H9 (cell line): Measurements from ENCODE around the gene VWC2. TPM values are rescaled to one million over a fixed set of nuclear protein-coding genes. Genes with fewer than 3 reads are reported as not detected.
A peak's percentile ranks its signal among the peaks of the same experiment; 100 is the strongest.

Source experiments
- DNase-seq: peaks from one replicate; pipeline ENCODE4 v3.0.0-alpha.2; 2017
- H2AFZ ChIP-seq: one replicate; pipeline ENCODE4 v1.6.1; 2013; ENCODE audit warnings: mild to moderate bottlenecking, low read length, control low read depth, moderate library complexity
- H2AK5ac ChIP-seq: 2 replicates; pipeline ENCODE4 v1.6.1; 2013; ENCODE audit warnings: low read length, control low read depth, mixed read lengths; ENCODE audit not compliant: insufficient read length
- H2BK120ac ChIP-seq: one replicate; pipeline ENCODE4 v1.6.1; 2013; ENCODE audit warnings: low read depth, mild to moderate bottlenecking, low read length, control low read depth, inconsistent platforms; ENCODE audit not compliant: poor library complexity, severe bottlenecking
- H2BK12ac ChIP-seq: 2 replicates; pipeline ENCODE4 v1.6.1; 2013; ENCODE audit warnings: low read length, control low read depth, mixed read lengths, low read depth; ENCODE audit not compliant: insufficient read length
- H2BK15ac ChIP-seq: 2 replicates; pipeline ENCODE4 v1.6.1; 2013; ENCODE audit warnings: low read depth, low read length, control low read depth
- H2BK20ac ChIP-seq: one replicate; pipeline ENCODE4 v1.6.1; 2013; ENCODE audit warnings: low read depth, mild to moderate bottlenecking, low read length, control low read depth, inconsistent platforms; ENCODE audit not compliant: poor library complexity, severe bottlenecking
- H2BK5ac ChIP-seq: 2 replicates; pipeline ENCODE4 v1.6.1; 2013; ENCODE audit warnings: low read length, control low read depth, mixed read lengths; ENCODE audit not compliant: insufficient read length
- H3K14ac ChIP-seq: 2 replicates; pipeline ENCODE4 v1.6.1; 2013; ENCODE audit warnings: low read length, control low read depth; ENCODE audit not compliant: insufficient read depth
- H3K18ac ChIP-seq: 2 replicates; pipeline ENCODE4 v1.6.1; 2013; ENCODE audit warnings: low read depth, mild to moderate bottlenecking, mixed read lengths, low read length, control low read depth; ENCODE audit not compliant: insufficient read length
- H3K23ac ChIP-seq: 2 replicates; pipeline ENCODE4 v1.6.1; 2013; ENCODE audit warnings: low read length, control low read depth, mixed read lengths, low read depth; ENCODE audit not compliant: insufficient read length
- H3K23me2 ChIP-seq: 2 replicates; pipeline ENCODE4 v1.6.1; 2013; ENCODE audit warnings: low read depth, mild to moderate bottlenecking, mixed read lengths, low read length, control low read depth; ENCODE audit not compliant: insufficient read length, poor library complexity, severe bottlenecking
- H3K27ac ChIP-seq: 2 replicates; pipeline ENCODE4 v1.5.1; 2013; ENCODE audit warnings: low read length, control low read depth, mixed read lengths, low read depth; ENCODE audit not compliant: insufficient read length
- H3K27me3 ChIP-seq: 2 replicates; pipeline ENCODE4 v1.6.1; 2013; ENCODE audit warnings: low read length, control low read depth, inconsistent platforms; ENCODE audit not compliant: insufficient read depth
- H3K4ac ChIP-seq: 2 replicates; pipeline ENCODE4 v1.6.1; 2013; ENCODE audit warnings: low read depth, mild to moderate bottlenecking, control low read depth, inconsistent platforms, low read length, moderate library complexity
- H3K4me1 ChIP-seq: 2 replicates; pipeline ENCODE4 v1.6.1; 2013; ENCODE audit warnings: low read length, control low read depth, inconsistent platforms; ENCODE audit not compliant: insufficient read depth
- H3K4me2 ChIP-seq: 2 replicates; pipeline ENCODE4 v1.6.1; 2013; ENCODE audit warnings: low read length, control low read depth, mixed read lengths; ENCODE audit not compliant: insufficient read length, insufficient read depth
- H3K56ac ChIP-seq: 2 replicates; pipeline ENCODE4 v1.6.1; 2013; ENCODE audit warnings: low read depth, mild to moderate bottlenecking, mixed read lengths, low read length, control low read depth; ENCODE audit not compliant: insufficient read length
- H3K79me1 ChIP-seq: 2 replicates; pipeline ENCODE4 v1.6.1; 2013; ENCODE audit warnings: low read depth, mild to moderate bottlenecking, moderate library complexity, low read length, control low read depth, inconsistent platforms; ENCODE audit not compliant: insufficient read depth, poor library complexity, severe bottlenecking
- H3K79me2 ChIP-seq: 2 replicates; pipeline ENCODE4 v1.6.1; 2013; ENCODE audit warnings: low read length, control low read depth, inconsistent platforms; ENCODE audit not compliant: insufficient read depth
- H3K9ac ChIP-seq: 2 replicates; pipeline ENCODE4 v1.6.1; 2013; ENCODE audit warnings: low read length, control low read depth, mixed read lengths; ENCODE audit not compliant: insufficient read length; ENCODE audit errors: extremely low read depth
- H3K9me3 ChIP-seq: one replicate; pipeline ENCODE4 v1.6.1; 2013; ENCODE audit warnings: low read depth, low read length, inconsistent platforms; ENCODE audit not compliant: control insufficient read depth
- H3T11ph ChIP-seq: one replicate; pipeline ENCODE4 v1.6.1; 2013; ENCODE audit warnings: mild to moderate bottlenecking, low read length, control low read depth, inconsistent platforms
- H4K20me1 ChIP-seq: one replicate; pipeline ENCODE4 v1.6.1; 2013; ENCODE audit not compliant: control insufficient read depth, insufficient read length, insufficient read depth
- H4K5ac ChIP-seq: 2 replicates; pipeline ENCODE4 v1.6.1; 2013; ENCODE audit warnings: low read depth, mild to moderate bottlenecking, mixed read lengths, low read length, control low read depth; ENCODE audit not compliant: insufficient read length
- H4K8ac ChIP-seq: replicated peaks from 2 replicates; pipeline ENCODE4 v1.6.1; 2013; ENCODE audit warnings: low read length, control low read depth, mixed read lengths, low read depth; ENCODE audit not compliant: insufficient read length
- H4K91ac ChIP-seq: 2 replicates; pipeline ENCODE4 v1.6.1; 2013; ENCODE audit warnings: low read depth, mild to moderate bottlenecking, moderate library complexity, mixed read lengths, low read length, control low read depth; ENCODE audit not compliant: insufficient read length
- H3K27ac Mint-ChIP-seq, 3 experiments: 2 replicates in 2 of 3; 3 replicates in 1 of 3; pipeline ENCODE4 v1.8.0; 2020 to 2021; ENCODE audit warnings: mixed read lengths in 3 of 3, mild to moderate bottlenecking in 1 of 3, moderate library complexity in 1 of 3
- H3K27me3 Mint-ChIP-seq: 2 replicates; pipeline ENCODE4 v1.8.0; 2021; ENCODE audit warnings: low read depth, mild to moderate bottlenecking, moderate library complexity, mixed read lengths
- H3K36me3 Mint-ChIP-seq, 3 experiments: 2 replicates in 2 of 3; 3 replicates in 1 of 3; pipeline ENCODE4 v1.8.0; 2020 to 2021; ENCODE audit warnings: low read depth in 3 of 3, mixed read lengths in 3 of 3; ENCODE audit not compliant: insufficient read depth in 1 of 3
- H3K4me1 Mint-ChIP-seq, 2 experiments: 2 replicates each; pipeline ENCODE4 v1.8.0; 2020; ENCODE audit warnings: mixed read lengths in 2 of 2
- H3K4me3 Mint-ChIP-seq, 2 experiments: 2 replicates in 1 of 2; 3 replicates in 1 of 2; pipeline ENCODE4 v1.8.0; 2020 to 2021; ENCODE audit warnings: mild to moderate bottlenecking in 2 of 2, mixed read lengths in 2 of 2, moderate library complexity in 1 of 2
- H3K9me3 Mint-ChIP-seq, 2 experiments: 2 replicates in 1 of 2; 3 replicates in 1 of 2; pipeline ENCODE4 v1.8.0; 2020; ENCODE audit warnings: mild to moderate bottlenecking in 2 of 2, mixed read lengths in 2 of 2, moderate library complexity in 1 of 2
- CTCF ChIP-seq: fragments of 200-600 bp; sonication (generic); conservative IDR thresholded peaks from 3 replicates; pipeline ENCODE4 v1.8.0; 2021; ENCODE audit warnings: antibody characterized with exemption, mild to moderate bottlenecking
- WGBS: extraction: QIAGEN DNeasy Blood & Tissue Kit; methylation state at CpG from one replicate; pipeline ENCODE4 v1.1.7; 2013; ENCODE audit warnings: missing lambda C conversion rate, low lambda C conversion rate, mixed read lengths; ENCODE audit not compliant: insufficient read length; ENCODE audit errors: extremely low coverage; 5-methylcytosine and 5-hydroxymethylcytosine counted together
- total RNA-seq: library from RNA; stranded (reverse); gene quantifications from 2 replicates; pipeline ENCODE4 v1.2.1, GENCODE V29; 2021

VWC2 gene
- total RNA-seq, 1 experiment from 2014 or later = 0.02 TPM

- H4K5ac ChIP-seq = no peak overlapping the region
- no peak overlapping the region for H3K4me2 ChIP-seq
- H3K56ac ChIP-seq = no peak overlapping the region
- no peak overlapping the region for H3K9ac ChIP-seq
- peak overlapping the region in 1 of 3 experiments; percentile 44; a peak in 1 of 7 replicates for H3K27ac Mint-ChIP-seq
- H2BK12ac ChIP-seq = no peak overlapping the region
- no CpG with 5 or more reads among the region's 5 CpGs for WGBS
- H2BK120ac ChIP-seq = no peak overlapping the region
- no peak overlapping the region for H3K27ac ChIP-seq
- no peak overlapping the region for H2AFZ ChIP-seq
- H3K9me3 ChIP-seq = no peaks in the 10 kb centered on the region
- H3K23ac ChIP-seq = no peak overlapping the region
- no peak overlapping the region for H4K8ac ChIP-seq
- no peak overlapping the region for H2BK15ac ChIP-seq
- H2BK5ac ChIP-seq = no peak overlapping the region
- H3K4me3 Mint-ChIP-seq = no peak overlapping the region
- H3K18ac ChIP-seq = no peak overlapping the region
- H3K4me1 Mint-ChIP-seq = peaks cover 16% of the 10 kb centered on the region in 2 experiments
- H3K14ac ChIP-seq = no peak overlapping the region
- H3K23me2 ChIP-seq = no peaks in the 10 kb centered on the region
- no peaks in the 10 kb centered on the region for H3K4me1 ChIP-seq
- H3K9me3 Mint-ChIP-seq = peaks cover 0 to 2% of the 10 kb centered on the region in 2 experiments; a peak in 2 of 5 replicates
- no peak overlapping the region for H3T11ph ChIP-seq
- no peaks in the 10 kb centered on the region for H3K79me1 ChIP-seq
- no peak for TF ChIP-seq CTCF
- no peaks in the 10 kb centered on the region for H4K20me1 ChIP-seq
- no peak overlapping the region for H2AK5ac ChIP-seq
- no peak overlapping the region for H3K4ac ChIP-seq
- H3K36me3 Mint-ChIP-seq = peaks cover 0 to 5% (median 2%) of the 10 kb centered on the region in 3 experiments; a peak in 2 of 7 replicates
- DNase-seq = no peak
- H4K91ac ChIP-seq = no peak overlapping the region
- H3K27me3 ChIP-seq = no peaks in the 10 kb centered on the region
- H3K27me3 Mint-ChIP-seq = no peaks in the 10 kb centered on the region; the same call in 1 of the 2 replicates
- no peaks in the 10 kb centered on the region for H3K79me2 ChIP-seq
- no peak overlapping the region for H2BK20ac ChIP-seq
Observed at GRCh38 chr7:49866910-49867309, 93.5 kb downstream of the VWC2 start.
